ENCODE data around the gene DCTPP1. TPM values are rescaled to one million over a fixed set of nuclear protein-coding genes. Genes with fewer than 3 reads are reported as not detected.
"Not testable (repeated sequence)": the region's sequence is repeated elsewhere in the genome, so short reads cannot be mapped to it uniquely, and the experiment has no call there.

DCTPP1 gene
- total RNA-seq, 1 experiment from 2014 or later: 111 TPM

GRCh38 chr16:30470170-30470512 is 40.3 kb upstream of the DCTPP1 start:
- no peaks in the 10 kb centered on the region for H3K4me1 ChIP-seq (ENCODE audit: insufficient read depth, low read length, poor library complexity, severe bottlenecking)
- intact Hi-C loops (cut with micrococcal nuclease; ENCODE audit: unreplicated experiment): loop anchor here (5.0 kb wide), 1 partner anchor 37 kb away; no protein-coding TSS in a partner anchor
- POLR2A ChIA-PET (ENCODE audit: low non-redundant PET): no interaction called here
- TF ChIP-seq, protein P1, sequence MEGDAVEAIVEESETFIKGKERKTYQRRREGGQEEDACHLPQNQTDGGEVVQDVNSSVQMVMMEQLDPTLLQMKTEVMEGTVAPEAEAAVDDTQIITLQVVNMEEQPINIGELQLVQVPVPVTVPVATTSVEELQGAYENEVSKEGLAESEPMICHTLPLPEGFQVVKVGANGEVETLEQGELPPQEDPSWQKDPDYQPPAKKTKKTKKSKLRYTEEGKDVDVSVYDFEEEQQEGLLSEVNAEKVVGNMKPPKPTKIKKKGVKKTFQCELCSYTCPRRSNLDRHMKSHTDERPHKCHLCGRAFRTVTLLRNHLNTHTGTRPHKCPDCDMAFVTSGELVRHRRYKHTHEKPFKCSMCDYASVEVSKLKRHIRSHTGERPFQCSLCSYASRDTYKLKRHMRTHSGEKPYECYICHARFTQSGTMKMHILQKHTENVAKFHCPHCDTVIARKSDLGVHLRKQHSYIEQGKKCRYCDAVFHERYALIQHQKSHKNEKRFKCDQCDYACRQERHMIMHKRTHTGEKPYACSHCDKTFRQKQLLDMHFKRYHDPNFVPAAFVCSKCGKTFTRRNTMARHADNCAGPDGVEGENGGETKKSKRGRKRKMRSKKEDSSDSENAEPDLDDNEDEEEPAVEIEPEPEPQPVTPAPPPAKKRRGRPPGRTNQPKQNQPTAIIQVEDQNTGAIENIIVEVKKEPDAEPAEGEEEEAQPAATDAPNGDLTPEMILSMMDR (conservative IDR thresholded peaks at IDR 0.05; ENCODE audit: low read depth, low read length): no peak
- no peak for TF ChIP-seq EZH2 (IDR thresholded peaks at IDR 0.05; ENCODE audit: borderline replicate concordance, low read depth, low read length, poor library complexity, severe bottlenecking)
- no TSS peak for BruUV-seq (replicated peaks)
- H3K27me3 ChIP-seq (replicated peaks; ENCODE audit: insufficient read depth, low read depth, low read length, poor library complexity): no peaks in the 10 kb centered on the region
- H3K27ac ChIP-seq (ENCODE audit: low read depth, low read length, poor library complexity, severe bottlenecking): no peak overlapping the region
- no peaks in the 10 kb centered on the region for H3K9me3 ChIP-seq (ENCODE audit: low read depth, low read length, poor library complexity, severe bottlenecking)
- no peak overlapping the region for H3K4me3 ChIP-seq (ENCODE audit: low read depth, low read length, poor library complexity, severe bottlenecking)
- CTCF ChIA-PET: no interaction called here
- no peaks in the 10 kb centered on the region for H3K36me3 ChIP-seq (ENCODE audit: insufficient read depth, low read length, poor library complexity, severe bottlenecking)
- no peak for DNase-seq (ENCODE audit: low spot score)

GRCh38 chr16:30464078-30464477 is 34.2 kb upstream of the DCTPP1 start:
- H3K4me1 ChIP-seq (ENCODE audit: insufficient read depth, low read length, poor library complexity, severe bottlenecking): no peaks in the 10 kb centered on the region
- no peak for DNase-seq (ENCODE audit: low spot score)
- H3K27ac ChIP-seq (ENCODE audit: low read depth, low read length, poor library complexity, severe bottlenecking): no peak overlapping the region
- POLR2A ChIA-PET (ENCODE audit: low non-redundant PET): no interaction called here
- no peak overlapping the region for H3K4me3 ChIP-seq (ENCODE audit: low read depth, low read length, poor library complexity, severe bottlenecking)
- no peaks in the 10 kb centered on the region for H3K36me3 ChIP-seq (ENCODE audit: insufficient read depth, low read length, poor library complexity, severe bottlenecking)
- no peak for TF ChIP-seq EZH2 (IDR thresholded peaks at IDR 0.05; ENCODE audit: borderline replicate concordance, low read depth, low read length, poor library complexity, severe bottlenecking)
- TF ChIP-seq, protein P1 (conservative IDR thresholded peaks at IDR 0.05; ENCODE audit: low read depth, low read length): no peak
- CTCF ChIA-PET: no interaction called here
- no peaks in the 10 kb centered on the region for H3K9me3 ChIP-seq (ENCODE audit: low read depth, low read length, poor library complexity, severe bottlenecking)
- H3K27me3 ChIP-seq (replicated peaks; ENCODE audit: insufficient read depth, low read depth, low read length, poor library complexity): no peaks in the 10 kb centered on the region
- intact Hi-C loops (cut with micrococcal nuclease; ENCODE audit: unreplicated experiment): no loop called here
- BruUV-seq (replicated peaks): no TSS peak

DNA sequence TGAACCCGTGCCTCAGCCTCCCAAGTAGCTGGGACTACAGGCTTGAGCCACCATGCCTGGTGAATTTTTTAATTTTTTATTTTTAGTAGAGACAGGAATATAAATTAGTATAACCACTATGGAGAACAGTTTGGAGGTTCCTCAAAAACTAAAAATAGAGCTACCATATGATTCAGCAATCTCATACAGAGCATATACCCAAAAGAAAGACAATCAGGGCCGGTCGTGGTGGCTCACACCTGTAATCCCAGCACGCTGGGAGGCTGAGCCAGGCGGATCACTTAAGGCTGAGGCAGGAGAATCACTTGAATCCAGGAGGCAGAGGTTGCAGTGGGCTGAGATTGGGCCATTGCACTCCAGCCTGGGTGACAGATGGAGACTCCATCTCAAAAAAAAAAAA is 31.6 kb upstream of the DCTPP1 start:
- H3K4me3 ChIP-seq (ENCODE audit: low read depth, low read length, poor library complexity, severe bottlenecking); DNase-seq (ENCODE audit: low spot score); H3K4me1 ChIP-seq (ENCODE audit: insufficient read depth, low read length, poor library complexity, severe bottlenecking); intact Hi-C loops (cut with micrococcal nuclease; ENCODE audit: unreplicated experiment); H3K27ac ChIP-seq (ENCODE audit: low read depth, low read length, poor library complexity, severe bottlenecking); H3K36me3 ChIP-seq (ENCODE audit: insufficient read depth, low read length, poor library complexity, severe bottlenecking); CTCF ChIA-PET; BruUV-seq (replicated peaks); H3K9me3 ChIP-seq (ENCODE audit: low read depth, low read length, poor library complexity, severe bottlenecking); H3K27me3 ChIP-seq (replicated peaks; ENCODE audit: insufficient read depth, low read depth, low read length, poor library complexity); POLR2A ChIA-PET (ENCODE audit: low non-redundant PET): not testable (repeated sequence)

DNA sequence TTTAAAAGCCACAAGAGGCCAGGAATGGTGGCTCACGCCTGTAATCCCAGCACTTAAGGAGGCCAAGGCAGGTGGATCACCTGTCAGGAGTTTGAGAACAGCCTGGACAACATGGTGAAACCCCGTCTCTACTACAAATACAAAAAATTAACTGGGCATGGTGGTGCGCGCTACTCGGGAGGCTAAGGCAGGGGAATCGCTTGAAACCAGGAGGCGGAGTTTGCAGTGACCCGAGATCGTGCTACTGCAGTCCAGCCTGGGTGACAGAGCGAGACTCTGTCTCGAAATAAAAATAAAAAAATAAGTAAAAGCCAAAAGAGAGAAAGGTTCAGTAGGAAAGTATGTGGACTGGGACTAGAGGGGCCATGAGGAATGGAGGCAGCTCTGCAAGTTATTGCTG is 29.6 kb upstream of the DCTPP1 start:
- ChIA-PET POLR2A (ENCODE audit: low non-redundant PET) (no interaction called here), CTCF (no interaction called here)
- no peaks in the 10 kb centered on the region for H3K27me3 ChIP-seq (replicated peaks; ENCODE audit: insufficient read depth, low read depth, low read length, poor library complexity)
- no peak for TF ChIP-seq EZH2 (IDR thresholded peaks at IDR 0.05; ENCODE audit: borderline replicate concordance, low read depth, low read length, poor library complexity, severe bottlenecking)
- TF ChIP-seq, protein P1 (conservative IDR thresholded peaks at IDR 0.05; ENCODE audit: low read depth, low read length): no peak
- H3K4me3 ChIP-seq (ENCODE audit: low read depth, low read length, poor library complexity, severe bottlenecking): no peak overlapping the region
- H3K4me1 ChIP-seq (ENCODE audit: insufficient read depth, low read length, poor library complexity, severe bottlenecking): no peaks in the 10 kb centered on the region
- DNase-seq (ENCODE audit: low spot score): no peak
- no peak overlapping the region for H3K27ac ChIP-seq (ENCODE audit: low read depth, low read length, poor library complexity, severe bottlenecking)
- H3K36me3 ChIP-seq (ENCODE audit: insufficient read depth, low read length, poor library complexity, severe bottlenecking): no peaks in the 10 kb centered on the region
- no peaks in the 10 kb centered on the region for H3K9me3 ChIP-seq (ENCODE audit: low read depth, low read length, poor library complexity, severe bottlenecking)
- intact Hi-C loops (cut with micrococcal nuclease; ENCODE audit: unreplicated experiment): no loop called here
- BruUV-seq (replicated peaks): no TSS peak
